Stimulated activated CD4-positive, alpha-beta T cell treated with anti-CD3 and anti-CD28 coated beads, Interleukin-2, amount 100 ng/mL, for 48 hours (primary cell): ENCODE data around the gene GLG1.
"Not testable (repeated sequence)": the region's sequence is repeated elsewhere in the genome, so short reads cannot be mapped to it uniquely, and the experiment has no call there.

Experiments
- DNase-seq, 2 donors: peaks; one replicate each; pipeline ENCODE4 v3.0.0-alpha.2; 2020

The GLG1 gene

GRCh38 chr16:74574146-74574545 is 32.8 kb downstream of the GLG1 start:
- DNase-seq, result no peak

- DNase-seq, result no peak
Observed at GRCh38 chr16:74573622-74574021, 33.3 kb downstream of the GLG1 start.

DNA sequence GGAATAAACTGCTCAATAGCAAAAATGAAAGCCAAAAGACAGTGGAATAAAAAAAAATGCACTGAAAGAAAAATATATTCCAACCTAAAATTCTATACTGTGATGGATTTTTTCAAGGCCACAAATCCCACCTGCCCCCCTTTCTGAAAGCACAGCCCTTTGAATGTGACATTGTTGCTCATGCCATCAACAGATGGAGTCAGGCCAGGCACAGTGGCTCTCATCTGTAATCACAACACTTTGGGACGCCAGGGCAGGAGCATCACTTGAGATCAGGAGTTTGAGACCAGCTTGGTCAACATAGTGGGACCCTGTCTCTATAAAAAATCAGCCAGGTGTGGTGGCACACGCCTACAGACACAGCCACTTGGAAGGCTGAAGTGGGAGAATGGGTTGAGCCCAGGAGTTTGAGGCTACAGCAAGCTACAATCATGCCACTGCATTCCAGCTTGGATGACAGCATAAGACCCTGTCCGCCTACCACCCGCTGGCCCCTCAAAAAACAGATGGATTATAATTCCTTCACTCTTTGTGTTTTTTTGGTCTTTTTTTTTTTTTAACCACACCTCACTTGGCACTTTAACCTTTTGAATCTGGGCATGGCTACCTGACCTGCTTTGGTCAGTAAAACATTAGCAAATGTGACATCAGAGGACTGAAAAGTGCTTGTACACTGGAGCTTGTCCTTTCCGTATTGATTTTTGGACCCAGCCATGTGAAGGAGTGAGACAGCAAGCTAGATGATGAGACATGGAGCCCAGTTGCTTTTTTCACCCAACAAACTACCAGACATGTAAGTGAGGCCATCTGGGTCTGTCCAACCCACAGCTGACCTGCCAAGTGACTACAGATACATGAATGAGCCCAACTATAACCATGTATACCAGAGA is 36.3 kb downstream of the GLG1 start:
- no peak for DNase-seq

GRCh38 chr16:74568961-74569631 is 37.8 kb downstream of the GLG1 start:
- no peak for DNase-seq

DNA sequence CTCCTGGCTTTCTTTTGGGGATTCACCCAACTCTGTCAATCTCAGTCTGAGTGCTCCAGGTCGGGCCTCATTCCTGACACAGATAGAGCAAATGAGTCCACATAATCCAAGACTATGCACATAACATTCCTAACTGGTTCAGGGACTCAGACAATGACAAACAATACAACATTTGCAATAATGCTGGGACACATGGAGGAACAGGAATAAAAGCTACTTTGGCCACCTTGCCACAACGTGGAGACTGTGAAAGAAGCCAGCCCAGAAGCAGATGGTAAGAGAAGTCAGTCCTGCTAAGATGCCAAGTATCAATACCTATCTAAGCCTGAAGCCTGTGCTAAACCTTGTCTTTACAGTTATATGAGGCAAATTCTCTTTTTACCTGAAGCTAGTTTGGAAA is 39.0 kb downstream of the GLG1 start:
- no peak for DNase-seq

DNA sequence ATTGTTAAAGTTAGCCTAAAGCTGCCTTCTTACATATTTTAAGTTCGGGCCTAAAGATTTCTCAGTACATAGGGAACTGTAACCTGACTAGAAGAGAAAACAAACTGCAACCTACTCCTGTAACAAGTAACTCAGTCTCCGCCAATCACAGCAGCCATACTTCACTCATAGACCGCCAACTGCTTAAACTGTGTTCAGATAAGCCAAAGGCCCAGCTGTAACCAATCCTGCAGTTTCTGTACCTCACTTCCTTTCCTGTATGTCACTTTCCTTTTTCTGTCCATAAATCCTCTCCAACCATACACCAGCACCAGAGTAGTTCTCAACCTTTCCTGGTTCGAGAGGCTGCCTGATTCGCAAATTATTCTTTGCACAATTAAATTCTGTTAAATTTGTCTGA is 41.5 kb downstream of the GLG1 start:
- no peak for DNase-seq

DNA sequence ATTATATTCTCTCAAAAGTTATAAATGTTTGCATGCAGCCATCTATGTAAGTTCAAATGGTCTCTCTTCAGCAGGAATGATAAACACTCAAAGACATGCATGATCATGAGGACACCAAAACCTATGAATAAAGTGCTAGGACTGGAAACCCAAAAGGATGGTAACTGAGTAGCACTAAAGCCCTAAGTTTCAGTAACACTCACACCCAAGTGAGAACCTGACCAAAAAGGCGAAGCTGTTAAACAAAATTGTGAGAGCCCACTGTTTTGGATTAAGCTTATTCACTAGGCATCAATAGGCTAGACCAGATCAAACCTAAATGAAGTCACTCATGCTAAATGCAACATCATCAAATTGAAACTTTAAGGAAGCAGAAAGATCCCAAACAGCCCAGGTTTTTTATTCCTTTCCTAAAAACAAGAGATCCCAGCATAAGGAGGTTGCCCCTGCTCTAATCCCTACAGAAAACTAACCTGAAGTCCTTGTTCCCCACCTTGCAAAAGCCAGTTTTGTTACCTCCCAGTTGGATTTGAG is 42.4 kb downstream of the GLG1 start:
- DNase-seq, result no peak

DNA sequence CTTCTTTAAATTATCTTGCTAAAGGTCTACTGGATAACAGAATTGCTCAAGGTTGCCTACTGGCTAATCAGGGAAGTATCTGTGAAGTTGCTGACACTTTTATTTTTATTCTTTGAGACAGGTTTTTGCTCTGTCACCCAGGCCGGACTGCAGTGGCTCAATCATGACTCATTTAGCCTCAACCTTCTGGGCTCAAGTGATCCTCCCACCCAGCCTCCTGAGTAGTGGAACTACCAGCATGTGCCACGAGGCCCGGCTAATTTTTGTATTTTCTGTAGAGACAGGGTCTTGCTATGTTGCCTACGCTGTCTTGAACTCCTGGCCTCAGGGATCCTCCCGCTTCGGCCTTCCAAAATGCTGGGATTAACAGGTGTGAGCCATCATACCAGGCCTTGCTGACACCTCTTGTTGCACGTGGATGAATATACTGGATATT is 43.1 kb downstream of the GLG1 start:
- peak in 1 of 2 donors; percentile 7 for DNase-seq

DNA sequence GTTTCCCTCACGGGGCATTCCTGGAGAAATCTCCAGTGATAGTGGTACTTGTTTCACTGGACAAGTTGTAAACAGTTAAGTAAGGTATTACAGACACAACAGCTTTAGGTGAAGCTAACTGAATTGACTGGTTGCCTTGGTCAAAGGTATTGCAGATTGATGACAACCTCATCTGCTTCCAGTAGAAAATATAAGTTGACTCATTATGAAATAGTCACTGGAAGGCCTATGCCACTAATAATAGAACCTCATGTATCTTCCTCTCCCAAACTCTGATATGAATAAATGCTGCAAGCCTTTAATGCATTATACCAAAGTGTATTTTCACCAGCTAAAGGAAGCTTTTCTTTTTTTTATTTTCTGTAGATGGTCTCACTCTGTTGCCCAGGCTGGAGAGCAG is 44.8 kb downstream of the GLG1 start:
- no peak for DNase-seq

DNA sequence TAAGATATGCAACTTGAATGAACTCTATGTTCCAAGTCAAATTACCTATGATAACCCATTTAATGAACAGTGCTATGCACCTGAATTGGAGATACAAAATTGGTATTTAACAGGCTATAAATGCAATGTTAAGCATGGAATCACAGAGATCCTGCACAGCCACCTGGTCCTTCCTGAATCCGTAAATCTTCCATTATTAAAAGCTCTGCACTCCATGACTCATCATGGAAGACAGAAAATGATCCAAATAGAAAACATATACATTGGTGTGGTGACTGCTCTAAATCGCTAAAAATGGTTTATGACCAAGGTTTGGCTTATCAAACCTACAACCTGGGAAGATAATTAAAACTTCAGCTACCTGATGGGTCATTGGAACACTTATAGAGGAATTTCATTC is 45.3 kb downstream of the GLG1 start:
- DNase-seq, result no peak

DNA sequence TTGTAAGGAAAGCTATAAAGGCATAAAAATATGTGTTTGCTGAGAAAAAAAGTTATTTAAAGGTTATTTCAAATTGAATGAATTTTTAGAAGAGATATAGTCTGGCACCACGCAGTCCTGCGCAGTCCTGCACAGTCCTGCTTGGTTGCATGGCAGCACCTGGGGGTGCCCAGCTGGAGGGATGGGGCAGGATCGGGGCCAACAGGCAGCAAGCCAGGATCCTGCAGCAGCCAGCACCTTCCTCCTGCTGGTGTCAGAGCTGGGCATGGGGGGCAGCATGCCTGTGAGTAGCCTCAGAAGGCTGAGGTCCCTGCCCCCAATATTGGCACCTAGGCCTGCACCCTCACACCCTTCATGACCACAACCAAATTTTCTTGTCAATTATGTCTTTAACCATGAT is 46.0 kb downstream of the GLG1 start:
- no peak for DNase-seq

DNA sequence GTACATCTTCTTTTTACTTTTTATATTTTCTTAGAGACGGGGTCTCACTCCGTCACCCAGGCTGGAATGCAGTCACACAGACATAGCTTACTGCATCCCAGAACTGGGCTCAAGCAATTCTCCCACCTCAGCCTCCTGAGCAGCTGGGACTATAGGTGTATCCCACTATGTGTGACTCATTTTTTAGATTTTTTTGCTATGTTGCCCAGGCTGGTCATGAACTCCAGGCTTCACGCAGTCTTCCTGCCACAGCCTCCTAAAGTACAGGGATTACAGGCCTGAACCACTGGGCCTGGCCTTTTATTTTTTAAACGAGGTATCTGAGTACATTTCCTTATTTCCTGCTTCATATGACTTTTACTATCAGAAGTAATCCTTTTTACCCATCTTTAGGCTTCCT is 48.0 kb downstream of the GLG1 start:
- DNase-seq, result no peak

GRCh38 chr16:74557275-74557674 is 49.6 kb downstream of the GLG1 start:
- DNase-seq, result no peak

- no peak for DNase-seq
Observed at GRCh38 chr16:74556375-74556922, 50.5 kb downstream of the GLG1 start.

- not testable (repeated sequence) for DNase-seq
Observed at GRCh38 chr16:74552357-74552756, 54.6 kb downstream of the GLG1 start.

GRCh38 chr16:74550227-74551019 is 56.5 kb downstream of the GLG1 start:
- DNase-seq, result not testable (repeated sequence)

GRCh38 chr16:74546112-74546511 is 60.8 kb downstream of the GLG1 start:
- not testable (repeated sequence) for DNase-seq

GRCh38 chr16:74542911-74543578 is 63.9 kb downstream of the GLG1 start:
- not testable (repeated sequence) for DNase-seq

GRCh38 chr16:74540663-74541062 is 66.3 kb downstream of the GLG1 start:
- DNase-seq, result not testable (repeated sequence)

GRCh38 chr16:74538801-74539200 is 68.1 kb downstream of the GLG1 start:
- not testable (repeated sequence) for DNase-seq

DNA sequence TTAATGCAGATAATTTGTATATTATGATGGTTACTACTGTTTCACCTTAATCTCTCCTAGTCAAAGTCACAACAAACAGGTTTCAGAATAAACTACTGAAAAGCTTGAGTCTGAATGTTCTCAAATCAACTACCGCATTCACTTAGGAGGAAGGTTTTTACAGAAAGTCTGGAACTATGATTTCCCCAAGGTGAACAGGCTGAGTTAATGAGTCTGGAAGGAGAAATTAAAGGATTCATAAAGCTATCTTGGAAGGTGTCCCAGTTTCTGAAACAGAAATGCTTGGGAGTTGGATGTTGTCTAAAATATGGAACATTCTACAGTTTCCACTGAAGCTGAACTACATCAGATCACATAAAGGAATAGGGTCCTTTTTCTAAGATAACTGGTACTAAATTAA is 69.2 kb downstream of the GLG1 start:
- not testable (repeated sequence) for DNase-seq

- not testable (repeated sequence) for DNase-seq
Observed at GRCh38 chr16:74534650-74535049, 72.3 kb downstream of the GLG1 start.
